ENCODE results near the gene HOXA3. TPM values are rescaled to one million over a fixed set of nuclear protein-coding genes. Genes with fewer than 3 reads are reported as not detected.

Gene HOXA3
- polyA plus RNA-seq, 3 donors: 42.4 to 62.7 (median 42.7) TPM

DNA sequence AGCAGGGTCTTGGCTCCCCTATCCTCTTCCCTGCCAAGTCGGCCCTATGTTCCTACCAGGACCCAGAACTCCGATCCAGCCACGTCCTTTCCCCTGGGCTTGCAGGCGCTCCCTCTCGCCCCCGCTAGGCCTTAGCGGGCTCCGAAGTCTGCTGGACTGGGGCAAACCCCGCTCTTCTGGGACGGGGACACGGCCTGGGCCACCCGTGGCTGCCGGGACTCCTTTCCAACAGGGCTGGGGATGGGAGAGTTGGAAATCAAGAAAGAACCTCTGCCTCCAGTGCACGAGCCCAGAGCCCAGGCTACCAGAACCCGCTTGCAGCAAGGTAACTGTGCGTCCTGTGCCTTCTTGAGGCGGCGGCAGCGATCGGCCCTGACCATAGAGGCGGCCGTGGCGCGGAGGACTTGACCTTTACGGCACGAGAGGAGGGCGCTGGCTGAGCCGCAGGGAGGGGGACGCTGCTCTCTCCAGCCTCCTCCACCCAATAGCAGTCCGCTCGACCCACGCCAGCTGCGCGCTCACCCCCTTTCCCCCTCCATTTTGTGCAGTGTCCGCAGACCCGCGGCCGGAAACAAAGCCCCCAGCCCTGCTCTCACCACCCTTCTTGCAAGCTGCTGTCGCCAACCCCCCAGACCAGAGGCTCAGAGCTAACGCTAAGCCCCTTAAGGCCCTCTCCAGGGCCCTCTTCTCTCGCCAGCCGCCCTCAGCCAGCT lies 39.6 kb upstream of the HOXA3 start:
- no peak for DNase-seq (ENCODE audit: extremely low read depth in 1 of 11, low read depth in 9 of 11, low spot score in 4 of 11)

DNA sequence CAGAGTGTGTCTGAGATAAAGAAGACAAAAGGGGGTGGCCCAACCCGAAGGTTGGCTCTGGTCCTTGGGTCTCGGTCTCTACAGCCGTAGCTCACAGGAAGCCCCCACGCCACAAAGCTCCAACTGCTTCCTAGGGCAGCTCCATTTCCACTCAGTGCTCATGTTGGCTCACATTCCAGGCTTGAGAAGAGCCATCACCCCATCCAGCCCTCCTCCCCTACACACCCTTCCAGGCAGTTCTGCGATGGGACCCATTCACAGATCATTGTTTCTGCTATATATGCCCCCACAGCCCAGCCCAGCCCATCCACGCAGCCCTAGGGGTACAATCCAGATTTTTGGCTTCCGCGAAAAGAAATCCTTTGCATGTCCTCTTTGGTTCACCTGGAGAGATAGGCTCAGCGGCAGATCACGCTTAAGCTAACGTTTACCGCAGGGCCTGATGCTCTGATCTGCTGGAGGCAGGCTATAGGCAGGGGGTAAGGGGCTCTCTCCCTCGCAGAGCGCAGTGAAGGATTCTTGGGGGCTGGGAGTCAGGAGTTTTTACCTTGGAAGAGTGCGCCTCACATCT lies 38.9 kb upstream of the HOXA3 start:
- DNase-seq (ENCODE audit: extremely low read depth in 1 of 11, low read depth in 9 of 11, low spot score in 4 of 11): no peak

DNA sequence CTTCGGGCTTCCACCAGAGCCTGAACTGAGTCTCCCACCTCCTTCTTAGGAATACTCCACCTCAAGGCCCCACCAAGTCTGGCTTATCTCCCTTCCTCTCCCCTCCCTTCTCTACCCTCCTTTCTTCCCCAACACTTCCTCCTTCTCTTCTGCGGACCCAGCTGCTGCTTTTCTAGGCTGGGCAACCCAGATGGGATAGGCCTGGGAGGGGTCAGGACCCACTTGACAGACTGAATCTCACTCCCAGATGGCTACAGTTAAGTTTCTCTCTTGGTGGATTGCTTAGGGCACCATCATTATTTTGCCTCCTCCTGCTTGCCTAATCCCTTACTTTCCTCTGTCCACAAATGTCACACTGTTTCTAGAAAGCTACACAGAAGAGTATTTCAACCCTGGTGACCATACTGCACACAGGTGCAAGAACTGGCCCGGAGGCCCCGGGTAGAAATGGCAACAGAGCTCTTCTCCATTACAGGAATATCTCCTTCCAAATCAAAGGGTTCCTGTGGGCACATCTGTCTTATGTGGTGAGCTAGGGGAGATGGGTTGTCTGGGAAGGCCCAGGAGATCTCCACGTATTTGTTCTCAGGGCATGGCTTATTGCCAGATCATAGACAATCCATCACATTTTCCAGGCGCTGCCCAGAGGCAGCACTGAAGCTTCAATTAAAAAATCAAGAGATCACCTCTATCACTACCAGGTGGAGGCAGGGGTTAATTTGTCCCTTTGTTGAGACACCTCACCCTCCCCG lies 37.8 kb upstream of the HOXA3 start:
- DNase-seq (ENCODE audit: extremely low read depth in 1 of 11, low read depth in 9 of 11, low spot score in 4 of 11): no peak

DNA sequence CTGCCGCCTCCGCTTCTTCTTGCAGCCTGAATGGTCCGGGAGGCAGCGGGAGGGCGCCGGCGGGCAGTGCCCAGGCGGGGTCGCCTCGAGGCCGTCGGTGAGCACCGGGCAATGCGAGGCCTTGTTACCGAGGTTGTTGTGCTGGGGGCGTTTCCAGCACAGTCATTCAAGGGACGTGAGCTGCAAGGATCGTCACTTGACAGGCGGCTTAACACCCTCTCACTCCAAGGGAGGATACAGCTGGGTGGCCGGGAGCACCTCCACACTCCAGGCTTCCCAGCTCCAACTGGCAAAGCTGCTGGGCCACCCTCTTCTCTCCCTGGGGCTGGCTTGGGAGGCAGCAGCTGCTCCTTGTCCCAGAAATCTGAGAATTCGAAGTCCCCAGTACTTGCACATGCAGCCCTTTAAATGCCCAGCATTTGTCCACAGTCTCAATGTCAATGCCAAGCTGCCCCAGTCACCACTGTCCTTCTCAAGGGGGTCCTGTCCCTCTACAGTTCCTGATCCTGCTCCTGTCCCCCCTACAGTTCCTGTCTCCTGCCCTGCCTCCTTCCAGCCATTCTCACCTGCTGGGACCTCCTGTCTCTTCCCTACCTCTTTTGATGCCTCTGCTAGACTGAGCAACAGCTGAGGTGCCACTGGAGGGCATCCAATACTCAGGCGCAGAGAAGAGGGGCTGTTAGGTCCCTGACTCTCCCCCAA lies 37.1 kb upstream of the HOXA3 start:
- peak in 2 of 11 donors; percentile 81 to 86 for DNase-seq (ENCODE audit: extremely low read depth in 1 of 11, low read depth in 9 of 11, low spot score in 4 of 11)

DNA sequence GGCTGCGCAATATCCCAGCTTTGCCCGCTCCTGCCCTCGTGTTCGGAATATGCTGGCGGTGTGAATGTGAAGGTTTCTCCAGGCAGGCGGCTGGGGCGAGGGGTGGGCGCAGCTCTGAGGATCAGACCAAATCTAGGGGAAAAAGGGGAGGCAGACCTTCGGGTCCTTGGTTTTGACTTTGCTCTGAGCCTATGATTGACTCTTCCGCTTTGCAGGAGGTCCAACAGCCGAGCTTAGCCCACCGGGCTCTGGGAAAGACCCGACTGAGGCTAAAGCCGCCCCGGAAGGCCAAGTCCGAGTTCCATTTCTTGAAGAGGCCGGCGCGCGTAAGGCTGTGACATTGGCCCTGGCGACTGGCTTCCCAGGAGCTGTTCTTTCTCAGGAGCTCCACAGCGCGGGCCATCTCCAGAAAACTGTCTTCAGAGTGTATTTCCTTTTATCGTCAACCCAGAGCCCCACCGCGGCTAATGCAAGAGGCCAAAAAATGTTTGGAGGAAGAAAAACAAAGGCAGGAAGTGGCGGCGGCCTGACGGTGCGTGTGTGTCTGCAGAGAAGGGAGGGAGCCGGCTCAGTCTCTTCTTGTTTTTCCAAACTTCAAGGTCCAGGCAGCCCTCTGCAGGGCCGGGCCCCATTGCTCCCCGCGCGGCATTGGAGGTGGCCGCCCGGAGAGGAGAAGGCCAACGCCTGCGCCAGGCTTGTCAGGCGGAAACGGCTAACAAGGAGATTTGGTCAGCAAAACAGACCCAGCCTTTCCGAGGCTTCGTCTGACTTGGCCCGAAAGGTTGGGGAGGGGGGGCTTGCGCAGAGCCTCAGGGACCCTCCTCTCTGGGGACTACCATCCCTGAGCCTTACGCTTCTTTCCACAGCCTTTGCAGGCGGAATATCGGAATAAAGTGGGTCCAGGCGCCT lies 36.3 kb upstream of the HOXA3 start:
- DNase-seq (ENCODE audit: extremely low read depth in 1 of 11, low read depth in 9 of 11, low spot score in 4 of 11): no peak

DNA sequence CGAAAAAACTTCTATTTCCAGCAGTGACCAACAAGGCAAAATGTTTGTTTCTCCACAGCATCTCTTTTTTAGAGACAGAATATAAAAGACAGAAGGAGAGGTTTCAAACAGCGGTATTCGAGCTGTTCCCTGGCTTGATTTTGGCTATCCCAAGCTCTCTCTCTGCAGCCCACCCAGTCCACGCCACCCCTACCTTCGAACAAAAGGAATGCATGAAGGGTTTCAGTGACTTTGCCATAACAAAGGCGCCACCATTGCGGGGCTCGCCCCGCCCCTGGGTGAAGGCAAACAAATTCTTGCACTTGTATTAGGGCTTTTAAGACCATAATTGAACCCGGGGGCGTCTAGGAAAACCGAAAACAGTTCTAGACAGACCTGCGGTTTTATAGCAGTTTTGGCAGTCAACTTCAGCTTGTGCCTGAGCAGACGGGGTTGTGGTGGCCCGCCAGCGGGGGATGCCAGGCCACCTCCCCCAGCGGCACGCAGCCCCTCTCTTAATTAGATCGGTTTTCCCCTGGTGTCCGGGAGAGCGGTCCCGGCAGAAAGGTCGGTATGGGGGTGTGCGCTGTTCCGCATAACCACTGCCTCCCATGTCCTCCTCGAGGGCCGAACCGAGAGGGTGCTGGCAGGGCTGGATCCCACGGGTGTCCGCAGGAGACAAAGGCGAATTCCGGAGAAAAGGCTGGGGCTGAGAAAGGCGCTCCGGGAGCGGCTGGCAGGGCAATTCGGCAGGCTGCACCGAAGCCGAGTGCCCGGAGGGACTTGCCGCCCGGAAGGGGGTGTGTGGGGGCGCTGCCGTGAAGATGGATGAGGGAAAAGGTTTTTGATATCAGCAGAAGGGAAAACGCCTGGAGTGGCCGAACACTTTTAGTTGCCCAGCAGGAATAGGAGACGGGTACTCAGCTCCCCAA lies 35.3 kb upstream of the HOXA3 start:
- DNase-seq (ENCODE audit: extremely low read depth in 1 of 11, low read depth in 9 of 11, low spot score in 4 of 11): no peak

DNA sequence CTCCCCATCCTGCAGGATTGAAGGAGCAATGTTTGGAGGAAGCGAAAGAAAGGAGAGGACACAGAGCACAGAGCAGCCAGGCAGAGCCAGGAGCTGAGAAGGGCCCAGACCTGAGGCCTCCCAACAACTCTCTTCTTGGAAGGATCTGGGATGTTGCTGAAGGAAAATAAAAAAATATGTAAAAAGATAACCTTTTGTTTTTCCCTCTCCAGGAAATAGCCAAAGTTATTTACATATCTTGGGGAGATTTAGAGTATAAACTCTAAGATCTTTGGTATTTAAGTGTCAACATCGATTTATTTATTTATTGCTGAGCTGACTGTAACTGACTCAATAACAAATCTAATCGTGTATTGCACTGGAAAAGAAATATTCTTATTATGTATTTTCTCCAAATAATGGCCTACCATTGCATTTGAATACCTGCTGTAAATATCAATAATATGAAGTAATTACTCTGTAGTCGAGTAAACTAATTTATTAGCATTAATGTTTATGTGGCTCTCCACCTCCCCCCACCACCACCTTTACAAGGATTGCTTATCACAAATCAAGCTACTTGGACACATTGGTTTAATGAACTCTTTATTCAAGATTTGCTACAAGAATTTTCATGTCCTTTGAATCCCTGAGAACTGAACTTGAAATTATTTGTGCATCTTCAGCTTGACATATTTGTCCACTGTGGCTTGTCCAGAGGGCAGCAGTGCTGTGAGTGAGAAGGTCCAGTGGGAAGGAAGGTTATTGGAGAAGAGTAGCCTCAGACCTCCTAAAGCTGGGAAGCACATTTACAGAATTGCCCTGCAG lies 34.5 kb upstream of the HOXA3 start:
- no peak for DNase-seq (ENCODE audit: extremely low read depth in 1 of 11, low read depth in 9 of 11, low spot score in 4 of 11)

DNA sequence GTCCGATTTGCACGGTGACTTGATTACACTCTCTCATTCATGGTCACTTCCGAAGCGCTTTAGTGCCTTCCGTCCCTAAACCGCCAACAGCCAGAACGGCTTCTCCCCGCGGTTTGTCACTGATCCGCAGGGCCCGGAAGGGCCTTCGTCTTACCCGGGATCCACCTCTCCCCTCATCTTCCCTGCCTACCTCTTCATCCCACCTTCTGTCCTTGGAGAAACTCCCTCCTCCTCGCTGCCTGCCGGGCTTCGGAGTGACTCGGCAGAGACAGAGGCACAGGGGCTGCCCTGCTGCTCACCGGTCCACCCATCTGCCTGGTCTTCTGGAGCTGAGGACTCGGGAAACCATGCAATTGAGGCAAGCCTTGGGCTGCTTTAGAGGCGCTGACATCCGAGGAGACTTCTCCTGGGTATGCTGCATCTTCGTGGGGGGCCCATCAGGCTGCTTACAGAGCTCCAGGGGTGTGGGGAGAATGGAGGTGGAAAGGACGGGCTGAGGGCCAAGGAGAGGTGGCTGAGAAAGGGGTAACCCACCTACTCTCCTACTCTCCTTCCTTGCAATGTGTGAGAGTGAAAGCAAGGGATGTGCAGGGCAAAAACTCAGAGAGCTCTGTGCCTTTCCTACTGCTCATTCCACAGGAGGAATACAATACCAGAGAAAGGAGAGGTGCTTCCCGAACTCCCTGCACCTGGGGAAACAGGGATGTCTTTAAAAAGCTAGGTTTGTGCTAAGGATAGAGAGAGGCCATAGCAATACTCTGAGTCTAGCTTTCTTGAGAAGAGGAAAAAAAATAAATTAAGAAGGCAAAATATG lies 33.7 kb upstream of the HOXA3 start:
- DNase-seq (ENCODE audit: extremely low read depth in 1 of 11, low read depth in 9 of 11, low spot score in 4 of 11): no peak

DNA sequence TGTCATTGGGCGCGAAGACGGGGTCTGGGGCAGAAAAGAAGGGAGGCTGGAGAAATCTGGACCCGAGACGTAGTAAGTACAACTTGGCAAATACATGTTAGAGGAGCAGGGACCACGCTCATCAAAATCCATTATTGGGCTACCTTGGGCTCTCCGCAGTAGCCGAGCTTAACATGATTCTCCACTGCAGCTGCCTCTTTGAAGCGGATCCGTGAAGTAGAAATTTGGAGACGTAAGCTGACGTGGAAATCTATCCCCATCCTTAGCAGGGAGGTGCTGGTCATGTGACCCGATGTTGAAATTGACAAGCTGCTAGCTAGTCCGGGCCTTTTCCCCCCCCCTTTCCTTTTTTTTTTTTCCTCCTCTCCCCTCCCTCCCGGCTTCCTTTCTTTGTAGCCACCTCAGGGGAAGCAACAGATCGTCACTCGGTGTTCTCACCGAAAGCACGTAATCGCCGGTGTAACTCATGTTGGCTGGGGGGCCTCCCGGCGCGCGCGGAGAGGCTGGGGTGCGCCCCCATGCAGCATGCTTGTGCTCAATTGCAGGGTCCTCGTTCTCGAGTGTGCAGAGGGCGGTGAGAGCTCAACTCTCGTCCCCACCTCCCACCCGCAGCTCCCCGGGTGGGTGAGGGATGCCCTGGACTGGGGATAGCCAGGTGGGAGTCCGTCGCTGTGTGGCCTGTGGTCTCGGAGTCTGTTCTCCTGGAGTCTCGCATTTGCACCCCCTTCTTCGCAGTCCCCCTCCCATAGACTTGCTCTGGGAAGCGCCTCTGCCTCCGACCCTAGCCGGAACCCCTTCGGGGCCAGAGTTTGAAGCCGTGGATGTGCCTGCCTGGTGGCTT lies 32.9 kb upstream of the HOXA3 start, which contains the start of gene HOXA11:
Gene HOXA11 (minus strand): TSS at position 220 of the 841 bp plus-strand sequence. CDS start 88 bp downstream, at position 132.
- DNase-seq (ENCODE audit: extremely low read depth in 1 of 11, low read depth in 9 of 11, low spot score in 4 of 11): peak; percentile 88 to 97 (median 92)

DNA sequence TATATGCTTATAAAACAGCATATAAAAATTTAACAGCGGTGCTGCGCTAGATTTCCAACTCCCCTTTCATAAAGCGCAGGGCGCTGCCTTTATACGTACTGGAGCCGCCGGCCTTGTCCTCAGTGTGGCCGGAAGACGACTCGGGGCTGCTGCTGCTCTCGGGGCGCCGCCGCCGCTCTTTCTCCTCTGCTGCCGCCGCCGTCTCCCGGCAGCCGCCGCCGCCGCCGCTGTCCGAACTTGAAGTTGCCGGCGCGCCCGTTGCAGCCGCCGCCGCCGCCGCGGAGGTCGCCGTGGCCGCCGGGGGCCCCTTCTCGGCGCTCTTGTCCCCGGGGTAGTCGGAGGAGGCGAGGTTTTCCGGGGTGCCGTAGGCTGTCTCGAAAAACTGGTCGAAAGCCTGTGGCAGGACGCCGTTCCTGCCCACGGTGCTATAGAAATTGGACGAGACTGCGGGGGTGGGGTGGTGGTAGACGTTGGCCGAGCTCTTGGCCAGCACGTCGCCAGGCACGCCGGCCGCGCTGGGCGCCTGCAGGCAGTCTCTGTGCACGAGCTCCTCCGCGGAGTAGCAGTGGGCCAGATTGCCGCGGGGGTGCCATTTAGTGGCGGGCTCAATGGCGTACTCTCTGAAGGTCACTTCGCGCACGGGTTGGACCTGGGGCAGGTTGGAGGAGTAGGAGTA lies 32.1 kb upstream of the HOXA3 start:
- no peak for DNase-seq (ENCODE audit: extremely low read depth in 1 of 11, low read depth in 9 of 11, low spot score in 4 of 11)

DNA sequence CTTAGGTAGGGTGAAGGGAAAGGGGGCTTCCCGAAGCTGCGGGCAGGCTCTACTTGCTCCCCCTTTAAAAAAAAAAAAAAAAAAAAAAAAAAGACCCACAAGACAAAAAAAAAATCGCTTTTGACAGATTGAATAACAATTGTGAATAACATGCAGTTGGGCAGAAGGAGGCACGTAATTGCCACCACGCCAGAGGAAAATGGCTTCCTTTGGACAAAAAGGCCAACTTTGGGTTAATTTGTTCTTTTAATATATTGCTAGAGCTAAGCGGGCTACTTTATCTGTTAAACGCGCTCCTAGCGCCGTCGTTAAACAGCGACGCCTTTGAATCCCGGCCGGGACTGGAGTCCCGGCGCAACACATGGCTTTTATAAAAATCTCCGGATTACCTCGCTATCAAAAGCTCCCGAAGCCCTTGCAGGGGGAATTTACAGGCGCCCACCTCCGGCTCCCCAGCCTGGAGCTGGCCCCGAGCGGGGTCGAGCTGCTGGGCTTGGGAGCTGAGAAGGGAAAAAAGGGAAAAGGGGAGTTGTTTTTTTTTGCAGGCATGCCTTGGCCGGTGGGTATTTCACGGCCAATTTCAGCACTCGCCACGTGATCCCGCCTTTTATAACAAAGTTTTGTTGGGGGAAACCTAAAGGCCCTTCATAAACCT lies 31.4 kb upstream of the HOXA3 start:
- DNase-seq (ENCODE audit: extremely low read depth in 1 of 11, low read depth in 9 of 11, low spot score in 4 of 11): no peak

DNA sequence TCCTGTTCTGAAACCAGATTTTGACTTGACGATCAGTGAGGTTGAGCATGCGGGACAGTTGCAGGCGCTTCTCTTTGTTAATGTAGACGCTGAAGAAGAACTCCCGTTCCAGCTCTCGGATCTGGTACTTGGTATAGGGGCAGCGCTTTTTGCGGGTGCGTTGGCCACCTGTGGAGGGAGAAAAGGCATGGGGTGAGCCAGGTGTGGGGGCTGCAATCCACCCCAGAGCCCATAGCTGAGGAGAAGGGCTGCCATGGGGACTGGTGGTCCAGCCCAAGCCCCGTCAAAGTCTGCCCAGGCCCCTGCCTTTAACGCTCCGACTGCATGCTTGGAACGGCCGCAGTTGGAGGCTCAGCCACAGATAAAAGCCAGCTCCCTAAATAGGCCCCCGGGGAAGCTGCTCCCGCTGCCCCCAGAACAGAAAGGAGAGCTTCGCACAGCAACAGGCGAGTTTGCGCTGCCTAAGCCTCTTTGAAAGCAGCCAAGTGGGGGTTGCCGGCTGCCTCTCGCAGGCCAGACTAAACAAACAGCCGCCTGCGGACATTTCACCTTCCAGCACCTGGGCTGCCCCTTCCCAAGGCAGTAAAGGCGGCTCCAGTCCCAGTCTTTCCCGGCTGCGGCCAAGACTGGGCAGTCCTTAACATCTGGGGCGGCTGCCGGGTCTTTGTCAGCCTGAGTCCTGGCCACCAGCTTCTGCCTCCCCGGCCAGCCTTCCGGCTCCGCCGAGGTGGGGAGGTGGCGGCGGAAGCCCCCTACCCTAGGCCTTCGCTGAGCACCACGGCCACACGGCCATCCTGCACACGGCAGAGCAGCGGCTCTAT lies 30.7 kb upstream of the HOXA3 start:
- no peak for DNase-seq (ENCODE audit: extremely low read depth in 1 of 11, low read depth in 9 of 11, low spot score in 4 of 11)

DNA sequence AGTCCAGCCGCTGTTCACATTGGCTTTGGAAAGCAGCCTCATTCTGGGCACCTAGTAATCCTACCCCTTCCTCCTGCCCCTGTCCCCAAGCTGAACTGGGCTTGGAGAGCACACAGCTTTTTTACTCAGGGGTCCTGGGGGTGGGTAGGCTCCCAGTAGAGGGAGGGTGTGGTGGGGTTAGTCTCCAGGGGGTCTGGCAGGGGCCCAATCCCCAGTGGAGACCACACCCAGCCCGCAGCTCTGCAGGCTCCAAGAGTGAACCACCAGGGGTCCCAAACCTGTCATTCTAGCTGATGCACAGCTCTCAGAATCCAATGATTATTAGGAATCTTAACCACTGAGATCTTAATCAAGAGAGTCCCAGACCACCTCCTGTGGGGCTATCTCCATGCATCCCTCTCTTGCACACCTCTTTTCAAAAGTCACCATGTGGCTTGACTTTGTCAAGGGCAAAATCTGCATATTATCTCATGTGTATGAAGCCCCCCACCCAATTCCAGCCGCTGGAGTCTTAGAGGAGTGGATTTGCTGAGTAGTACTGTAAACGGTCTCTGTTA lies 30.0 kb upstream of the HOXA3 start:
- no peak for DNase-seq (ENCODE audit: extremely low read depth in 1 of 11, low read depth in 9 of 11, low spot score in 4 of 11)

Measured in renal cortex interstitium (tissue), 11 donors.